ENCODE data around the gene CNGA3.
A peak's percentile ranks its signal among the peaks of the same experiment; 100 is the strongest.
"Not testable (repeated sequence)": the region's sequence is repeated elsewhere in the genome, so short reads cannot be mapped to it uniquely, and the experiment has no call there.

The CNGA3 gene

DNA sequence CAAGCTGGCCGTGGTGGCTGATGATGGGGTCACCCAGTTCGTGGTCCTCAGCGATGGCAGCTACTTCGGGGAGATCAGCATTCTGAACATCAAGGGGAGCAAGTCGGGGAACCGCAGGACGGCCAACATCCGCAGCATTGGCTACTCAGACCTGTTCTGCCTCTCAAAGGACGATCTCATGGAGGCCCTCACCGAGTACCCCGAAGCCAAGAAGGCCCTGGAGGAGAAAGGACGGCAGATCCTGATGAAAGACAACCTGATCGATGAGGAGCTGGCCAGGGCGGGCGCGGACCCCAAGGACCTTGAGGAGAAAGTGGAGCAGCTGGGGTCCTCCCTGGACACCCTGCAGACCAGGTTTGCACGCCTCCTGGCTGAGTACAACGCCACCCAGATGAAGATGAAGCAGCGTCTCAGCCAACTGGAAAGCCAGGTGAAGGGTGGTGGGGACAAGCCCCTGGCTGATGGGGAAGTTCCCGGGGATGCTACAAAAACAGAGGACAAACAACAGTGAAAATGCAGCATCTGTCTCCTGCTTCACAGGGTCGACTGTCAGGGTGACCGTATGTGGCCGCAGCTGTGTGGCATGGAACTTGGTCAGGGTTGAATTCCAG, 50.6 kb downstream of the CNGA3 start:
- peak; percentile 61 for FAIRE-seq
- no peak for DNase-seq (ENCODE audit: low spot score)

DNA sequence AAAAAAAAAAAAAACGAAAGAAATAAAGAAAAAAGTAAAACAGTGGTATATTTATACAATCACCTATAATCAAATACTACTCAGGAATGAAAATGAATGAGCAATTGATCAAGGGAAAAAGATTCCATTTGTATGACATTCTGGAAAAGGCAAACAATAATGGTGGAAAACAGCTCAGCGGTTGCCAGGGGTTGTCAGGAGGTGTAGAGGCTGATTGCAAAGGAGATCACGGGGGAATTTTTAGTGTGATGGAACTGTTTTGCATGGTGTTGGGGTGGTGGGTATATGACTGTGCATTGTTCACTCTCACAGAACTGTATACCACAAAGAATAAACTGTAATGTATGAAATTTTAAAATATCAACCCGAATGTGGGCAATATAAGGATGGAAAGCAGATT, 52.9 kb downstream of the CNGA3 start:
- FAIRE-seq (no peak), DNase-seq (ENCODE audit: low spot score) (no peak)

DNA sequence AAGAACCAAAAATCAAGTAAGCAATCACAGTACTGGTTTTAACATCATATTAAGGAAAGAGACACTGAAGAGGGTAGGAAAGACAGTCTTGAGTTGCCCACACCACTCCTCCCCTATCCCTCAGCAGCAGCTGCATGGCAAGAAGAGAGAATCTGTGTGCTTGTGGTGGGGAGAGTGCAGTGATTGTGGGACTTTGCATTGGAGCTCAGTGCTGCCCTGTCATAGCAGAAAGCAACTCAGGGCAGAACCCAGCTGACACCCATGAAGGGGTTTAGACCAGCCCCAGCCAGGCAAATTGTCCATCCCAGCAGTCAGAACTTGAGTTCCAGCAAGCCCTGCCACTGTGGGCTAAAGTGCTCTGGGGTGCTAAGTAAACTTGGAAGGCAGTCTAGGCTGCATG, 57.6 kb downstream of the CNGA3 start:
- FAIRE-seq, result peak; percentile 27
- DNase-seq (ENCODE audit: low spot score), result no peak

DNA sequence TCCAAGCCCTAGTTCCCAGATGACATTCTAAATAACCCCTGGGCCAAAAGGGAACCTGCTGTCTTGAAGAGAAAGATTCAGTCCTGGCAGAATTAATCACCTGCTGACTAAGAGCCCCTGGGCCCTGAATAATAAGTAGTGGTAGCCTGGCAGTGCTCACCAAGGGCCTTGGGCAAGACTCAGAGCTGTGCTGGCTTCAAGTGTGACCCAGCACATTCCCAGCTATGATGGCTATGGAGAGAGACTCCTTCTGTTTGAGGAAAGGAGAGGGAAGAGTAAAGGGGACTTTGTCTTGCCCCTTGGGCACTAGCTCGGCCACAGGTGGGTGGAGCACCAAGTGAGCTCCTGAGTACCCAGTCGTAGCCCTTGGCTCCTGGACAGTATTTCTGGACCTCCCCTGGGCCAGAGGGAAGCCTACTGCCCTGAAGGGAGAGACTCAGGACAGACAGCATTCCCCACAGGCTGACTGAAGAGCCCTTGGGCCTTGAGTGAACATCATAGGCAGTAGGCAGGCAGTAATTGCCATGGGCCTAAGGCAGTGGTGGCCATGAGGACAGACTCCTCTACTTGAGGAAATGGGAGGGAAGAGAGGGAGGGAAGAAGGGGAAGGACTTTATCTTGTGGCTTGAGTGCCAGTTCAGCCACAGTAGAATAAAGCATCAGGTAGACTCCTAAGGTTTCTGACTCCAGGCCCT, 58.4 kb downstream of the CNGA3 start:
- FAIRE-seq, result no peak
- no peak for DNase-seq (ENCODE audit: low spot score)

DNA sequence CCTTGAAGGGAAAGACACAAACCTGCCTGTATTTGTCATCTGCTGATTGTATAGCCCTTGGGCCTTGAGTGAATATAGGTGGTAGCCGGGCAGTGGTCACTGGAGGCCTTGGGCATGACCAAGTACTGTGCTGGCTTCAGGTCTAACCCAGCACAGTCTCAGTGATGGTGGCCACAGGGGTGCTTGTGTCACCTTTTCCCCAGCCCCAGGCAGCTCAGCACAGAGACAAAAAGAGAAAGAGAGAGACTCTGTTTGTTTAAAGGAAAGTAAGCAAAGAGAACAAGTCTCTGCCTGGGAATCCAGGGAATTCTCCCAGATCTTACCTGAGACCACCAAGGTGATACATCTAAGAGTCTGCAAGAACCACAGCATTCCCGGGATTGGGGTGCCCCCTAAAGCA, 59.0 kb downstream of the CNGA3 start:
- no peak for FAIRE-seq
- DNase-seq (ENCODE audit: low spot score), result no peak

DNA sequence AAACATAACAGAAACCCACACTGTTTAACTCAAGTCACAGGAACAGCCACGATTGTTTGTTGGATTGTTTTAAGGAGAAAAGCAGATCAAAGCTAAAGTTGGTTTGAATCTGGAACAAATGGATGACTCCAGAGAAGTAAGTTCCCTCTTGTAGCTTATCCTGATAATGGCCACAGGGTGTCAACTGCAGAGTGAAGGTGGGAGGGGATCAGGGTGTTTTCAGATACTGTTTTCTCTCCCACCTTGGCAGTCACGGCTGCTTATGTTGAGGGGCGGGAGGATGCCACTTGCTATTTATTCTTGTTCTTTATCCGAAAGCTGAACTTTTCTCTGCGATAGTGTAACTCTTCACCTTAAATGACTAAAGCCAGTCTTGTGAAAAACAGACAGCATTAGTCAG, 61.9 kb downstream of the CNGA3 start:
- DNase-seq (ENCODE audit: low spot score), result no peak
- FAIRE-seq, result no peak

DNA sequence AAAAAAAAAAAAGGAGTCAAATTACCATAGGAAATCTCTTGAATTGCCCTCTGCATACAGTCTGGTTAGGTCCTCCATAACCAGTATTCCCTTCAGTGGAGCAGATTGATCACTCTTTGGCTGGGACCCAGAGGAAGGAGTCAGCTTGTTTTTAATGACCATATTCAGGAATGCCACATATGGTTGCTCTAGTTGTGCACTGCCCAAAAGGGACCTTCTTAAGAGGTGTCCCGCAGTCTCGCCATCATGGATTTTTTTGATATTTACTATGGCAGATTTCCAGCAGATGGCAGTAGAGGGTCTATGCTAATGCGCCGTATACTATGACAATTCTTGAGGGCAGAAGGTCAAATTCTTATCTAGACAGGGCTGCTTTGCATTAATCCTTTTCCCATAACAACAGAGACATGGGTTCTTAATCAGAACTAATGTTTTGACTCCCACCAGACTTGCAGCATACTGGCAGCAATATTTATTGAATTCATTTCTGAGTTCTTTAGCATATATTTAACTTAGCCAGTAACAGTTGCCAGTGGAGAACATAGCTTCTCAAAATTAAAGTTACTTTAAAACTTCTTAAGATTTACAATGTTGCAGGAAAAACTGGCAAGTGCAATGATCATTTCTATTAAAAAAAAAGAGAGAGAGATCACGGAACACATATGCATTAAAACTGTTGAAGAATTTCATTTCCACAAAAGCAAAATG, 66.6 kb downstream of the CNGA3 start:
- peak; percentile 59 for DNase-seq (ENCODE audit: low spot score)
- FAIRE-seq, result no peak

DNA sequence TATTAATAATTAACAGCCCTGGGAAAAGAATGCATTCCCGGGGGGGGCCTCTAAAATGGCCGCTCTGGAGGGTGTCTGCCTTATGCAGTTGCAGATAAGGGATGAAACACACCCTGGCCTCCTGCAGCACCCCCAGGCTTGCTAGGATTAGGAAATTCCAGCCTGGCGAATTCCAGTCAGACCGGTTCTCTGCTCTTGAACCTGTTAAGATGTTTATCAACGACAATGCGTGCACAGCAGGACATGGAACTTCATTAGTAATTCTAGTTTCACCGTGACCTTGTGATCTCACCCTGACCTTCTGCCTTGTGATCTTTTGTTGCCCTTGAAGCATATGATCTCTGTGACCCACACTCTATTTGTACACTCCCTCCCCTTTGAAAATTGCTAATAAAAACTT, 68.0 kb downstream of the CNGA3 start:
- FAIRE-seq; DNase-seq (ENCODE audit: low spot score): not testable (repeated sequence)

DNA sequence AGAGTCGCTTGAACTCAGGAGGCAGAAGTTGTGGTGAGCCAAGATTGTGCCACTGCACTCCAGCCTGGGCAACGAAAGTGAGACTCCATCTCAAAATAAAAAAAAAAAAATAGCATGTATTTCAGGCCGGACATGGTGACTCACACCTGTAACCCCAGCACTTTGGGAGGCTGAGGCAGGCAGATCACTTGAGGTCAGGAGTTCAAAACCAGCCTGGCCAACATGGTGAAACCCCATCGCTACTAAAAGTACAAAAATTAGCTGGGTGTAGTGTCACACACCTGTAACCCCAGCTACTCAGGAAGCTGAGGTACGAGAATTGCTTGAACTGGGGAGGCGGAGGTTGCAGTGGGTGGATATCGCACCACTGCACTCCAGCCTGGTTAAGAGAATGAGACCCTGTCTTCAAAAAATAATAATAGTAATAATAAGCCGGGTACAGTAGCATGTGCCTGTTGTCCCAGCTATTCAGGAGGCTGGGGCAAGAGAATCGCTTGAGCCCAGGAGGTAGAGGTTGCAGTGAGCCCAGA, 69.5 kb downstream of the CNGA3 start:
- not testable (repeated sequence) for FAIRE-seq

DNA sequence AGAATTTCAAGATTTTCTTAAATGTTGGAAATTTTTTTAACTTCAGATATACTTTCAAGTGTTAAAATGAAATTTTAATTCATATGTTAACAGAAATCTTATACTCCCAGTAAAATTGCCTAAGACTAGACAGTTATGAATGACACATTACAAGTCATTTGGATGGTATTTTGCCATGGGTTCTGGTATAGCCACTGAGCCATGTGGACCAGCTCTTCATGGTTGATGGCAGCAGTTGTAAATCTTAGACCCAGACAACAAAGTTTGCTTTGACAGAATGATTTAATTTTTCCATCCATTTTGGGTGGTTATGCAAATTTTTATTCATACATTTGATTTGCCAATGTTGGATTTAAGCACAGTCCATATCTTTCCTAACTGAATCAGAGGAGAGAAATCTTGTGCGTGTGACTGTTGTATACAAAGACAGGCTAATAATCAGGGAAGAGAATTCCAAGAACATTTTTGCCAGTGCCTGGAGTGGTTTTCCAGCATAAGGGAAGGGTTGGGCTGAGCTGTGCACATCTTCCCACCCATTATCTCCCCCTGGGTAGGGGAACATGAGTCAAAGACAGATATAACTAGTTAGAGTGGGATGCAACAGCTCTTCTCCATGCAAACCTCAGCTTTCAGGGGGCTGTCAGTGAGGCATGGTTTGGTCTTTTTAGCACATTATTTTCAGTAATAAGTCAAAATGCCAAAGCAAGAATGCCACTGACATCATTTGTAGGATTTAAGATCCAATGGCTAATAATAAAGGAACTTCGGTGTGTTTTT, 70.3 kb downstream of the CNGA3 start:
- FAIRE-seq (no peak), DNase-seq (ENCODE audit: low spot score) (no peak)

More for the DNA sequence above, 69.5 kb downstream of the CNGA3 start:
- not testable (repeated sequence) for DNase-seq (ENCODE audit: low spot score)

DNA sequence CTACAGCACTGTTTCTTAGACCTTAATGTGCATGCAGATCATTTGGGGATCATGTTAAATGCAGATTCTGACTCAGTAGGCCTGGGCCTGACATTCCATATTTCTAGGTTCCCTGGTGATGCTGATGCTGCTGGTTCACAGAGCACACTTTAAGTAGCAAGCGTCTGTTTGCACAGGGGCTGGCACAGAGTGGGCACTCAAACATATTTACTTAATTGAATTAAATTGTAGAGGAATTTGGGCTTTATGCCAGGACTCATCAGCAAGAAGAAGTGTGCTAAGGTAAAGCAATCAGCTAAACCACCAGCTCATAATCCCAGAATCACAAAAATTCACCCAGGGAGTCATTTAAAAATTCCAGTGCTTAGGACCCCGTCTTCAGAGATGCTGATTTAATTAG, 73.3 kb downstream of the CNGA3 start:
- no peak for DNase-seq (ENCODE audit: low spot score)
- FAIRE-seq, result no peak

DNA sequence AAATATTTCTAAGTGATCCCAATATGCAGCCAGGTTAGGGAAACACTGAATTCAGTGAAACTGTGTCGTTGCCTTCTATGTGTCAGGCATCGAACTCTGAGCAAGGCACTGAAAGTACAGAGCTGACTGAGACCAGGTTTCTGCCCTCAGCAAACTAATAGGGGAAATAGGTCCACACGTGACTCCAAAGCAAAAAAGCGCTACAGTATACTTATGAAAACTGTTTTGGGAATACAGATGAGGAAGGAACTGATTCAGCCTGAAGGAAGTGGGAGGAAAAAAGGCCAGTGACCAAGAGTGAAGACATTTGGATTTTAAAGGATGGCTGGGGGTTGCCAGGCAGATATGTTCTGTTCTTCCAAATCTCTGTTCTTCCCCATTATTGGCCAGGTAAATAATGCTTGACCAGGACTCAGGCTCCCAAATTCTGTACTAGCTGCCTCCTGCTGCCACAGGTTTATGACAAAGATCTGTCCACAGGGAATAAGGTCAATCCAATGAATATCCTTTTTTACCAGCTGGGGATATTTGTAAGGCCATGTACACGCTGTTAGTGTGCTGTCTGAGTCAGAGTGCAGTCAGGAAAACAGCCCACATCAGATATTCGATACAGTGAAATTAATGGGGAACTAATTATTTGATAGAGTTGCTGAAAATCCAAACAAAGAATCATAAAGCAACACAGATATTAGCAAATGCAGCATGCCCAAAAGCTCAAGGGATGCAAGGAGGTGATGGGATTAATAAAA, 73.9 kb downstream of the CNGA3 start:
- FAIRE-seq, result no peak

DNA sequence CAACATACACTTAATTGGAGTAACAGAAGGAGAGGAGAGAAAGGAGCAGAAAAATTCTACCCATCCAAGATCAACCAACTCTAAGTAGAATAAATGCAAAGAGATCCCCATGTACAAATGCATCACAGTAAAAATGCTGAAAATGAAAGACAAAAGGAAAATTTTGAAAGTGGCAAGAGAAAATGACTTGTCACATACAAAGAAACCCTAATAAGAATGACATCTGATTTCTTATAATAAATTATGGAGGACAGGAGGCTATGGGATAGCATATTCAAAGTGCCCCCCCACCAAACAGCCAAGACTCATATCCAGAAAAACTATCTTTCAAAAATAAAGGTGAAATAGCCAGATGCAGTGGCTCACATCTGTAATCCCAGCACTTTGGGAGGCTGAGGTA, 76.2 kb downstream of the CNGA3 start:
- no peak for FAIRE-seq
- DNase-seq (ENCODE audit: low spot score), result no peak

More for the DNA sequence above, 73.9 kb downstream of the CNGA3 start:
- DNase-seq (ENCODE audit: low spot score), result no peak

DNA sequence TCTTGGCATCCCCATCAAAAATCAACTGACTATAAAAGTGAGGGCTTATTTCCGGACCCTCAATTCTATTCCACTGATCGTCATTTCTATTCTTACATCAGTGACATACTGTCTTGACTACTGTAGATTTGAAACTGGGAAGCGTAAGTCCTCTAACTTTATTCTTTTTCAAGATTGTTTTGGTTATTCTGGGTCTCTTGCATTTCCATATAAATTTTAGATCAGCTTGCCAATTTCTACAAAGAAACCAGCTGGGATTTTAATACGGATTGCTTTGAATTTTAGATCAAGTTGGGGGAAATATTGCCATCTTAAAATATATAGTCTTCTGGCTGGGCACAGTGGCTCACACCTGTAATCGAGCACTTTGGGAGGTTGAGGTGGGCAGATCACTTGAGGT, 80.5 kb downstream of the CNGA3 start:
- FAIRE-seq, result no peak
- DNase-seq (ENCODE audit: low spot score), result no peak

DNA sequence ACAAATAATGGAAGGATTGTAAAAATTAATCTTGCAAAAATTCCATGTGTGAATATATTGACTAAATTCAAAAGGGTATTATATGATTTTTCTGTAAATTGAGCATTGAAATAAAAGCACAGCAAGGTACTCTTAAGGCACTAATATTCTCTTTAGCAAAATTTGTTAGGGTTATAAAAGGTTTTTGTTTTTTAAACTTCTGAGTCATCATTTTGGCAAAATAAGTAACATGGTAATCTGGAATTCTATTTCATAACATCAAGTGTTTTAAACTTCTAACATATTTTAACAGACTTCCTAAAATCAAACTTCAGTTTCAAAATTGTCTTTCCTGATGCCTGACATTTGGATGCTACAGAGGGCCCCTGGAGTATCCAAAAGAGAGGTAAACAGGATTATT, 85.9 kb downstream of the CNGA3 start:
- no peak for DNase-seq (ENCODE audit: low spot score)
- no peak for FAIRE-seq

DNA sequence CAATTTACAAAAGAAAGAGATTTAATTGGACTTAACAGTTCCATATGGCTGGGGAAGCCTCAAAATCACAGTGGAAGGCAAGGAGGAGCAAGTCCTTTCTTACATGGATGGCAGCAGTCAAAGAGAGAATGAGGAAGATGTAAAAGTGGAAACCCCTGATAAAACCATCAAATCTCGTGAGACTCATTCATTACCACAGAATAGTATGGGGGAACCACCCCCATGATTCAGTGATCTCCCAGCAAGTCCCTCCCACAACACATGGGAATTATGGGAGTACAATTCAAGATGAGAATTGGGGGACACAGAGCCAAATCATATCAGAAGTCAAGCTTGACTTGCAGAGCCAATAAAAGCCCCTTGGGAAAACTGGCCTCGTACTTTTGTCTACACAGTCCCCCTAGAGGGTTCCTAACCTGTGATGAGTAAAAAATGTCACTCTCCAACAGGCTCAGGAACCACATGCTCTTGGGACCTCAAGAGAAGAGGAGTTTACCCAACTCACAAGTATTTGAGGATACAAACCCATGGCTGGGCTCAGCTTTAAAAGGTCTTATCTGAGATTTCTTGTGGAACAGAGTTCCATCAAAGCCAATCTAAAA, 87.2 kb downstream of the CNGA3 start:
- no peak for DNase-seq (ENCODE audit: low spot score)
- no peak for FAIRE-seq

DNA sequence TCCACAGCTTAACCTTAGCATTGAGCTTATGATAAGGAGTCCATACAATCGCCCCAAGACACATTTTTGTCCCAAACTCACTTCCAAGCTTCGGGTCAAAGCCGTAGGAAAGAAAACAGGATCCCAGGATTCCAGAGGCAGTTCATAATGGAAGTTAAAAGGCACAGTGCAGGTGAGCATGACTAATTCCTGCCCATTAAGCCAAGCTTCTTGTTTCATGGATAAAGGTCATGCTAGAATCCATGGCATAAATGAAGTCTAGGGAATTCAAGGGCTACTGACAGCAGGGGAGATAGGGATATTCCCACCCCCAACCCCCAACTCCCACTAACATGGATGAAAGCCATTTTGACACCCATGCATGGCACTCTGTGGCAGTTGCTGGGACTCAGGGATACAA, 88.2 kb downstream of the CNGA3 start:
- peak; percentile 61 for FAIRE-seq
- no peak for DNase-seq (ENCODE audit: low spot score)

DNA sequence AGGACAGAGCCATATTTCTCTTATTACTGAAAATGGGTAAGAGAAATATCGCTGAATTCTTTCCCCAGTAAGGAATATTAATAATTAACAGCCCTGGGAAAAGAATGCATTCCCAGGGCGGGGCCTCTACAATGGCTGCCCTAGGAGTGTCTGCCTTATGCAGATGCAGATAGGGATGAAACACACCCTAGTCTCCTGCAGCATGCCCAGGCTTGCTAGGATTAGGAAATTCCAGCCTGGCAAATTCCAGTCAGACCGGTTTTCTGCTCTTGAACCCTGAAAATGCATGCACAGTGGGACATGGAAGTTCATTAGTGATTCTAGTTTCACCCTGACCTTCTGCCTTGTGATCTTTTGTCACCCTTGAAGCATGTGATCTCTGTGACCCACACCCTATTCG, 89.4 kb downstream of the CNGA3 start:
- not testable (repeated sequence) for DNase-seq (ENCODE audit: low spot score); FAIRE-seq

DNA sequence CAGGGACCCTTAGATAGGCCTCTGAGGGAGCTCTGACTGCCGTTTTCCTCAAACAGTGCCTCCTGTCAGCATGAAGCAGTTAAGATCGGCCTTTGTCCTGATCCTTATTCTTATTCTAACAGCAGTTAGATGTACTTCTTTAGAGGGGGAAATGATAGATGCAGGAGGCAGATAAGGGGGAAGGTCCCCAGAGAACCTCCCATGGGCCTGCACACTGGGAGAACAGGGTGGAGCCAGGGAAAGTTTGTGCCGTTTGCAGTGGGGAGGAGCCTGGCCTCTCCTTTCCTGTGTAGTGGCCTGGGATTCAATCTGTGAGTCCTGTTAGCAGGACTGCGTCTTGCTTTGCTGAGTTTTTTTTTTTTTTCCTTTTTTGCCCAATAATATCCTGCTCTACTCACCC, 90.5 kb downstream of the CNGA3 start:
- FAIRE-seq (no peak), DNase-seq (ENCODE audit: low spot score) (no peak)

All from urothelium cell line (cell line).